GM23338 (cell line): ENCODE data around the gene LATS2. TPM values are rescaled to one million over a fixed set of nuclear protein-coding genes. Genes with fewer than 3 reads are reported as not detected.

Experiments
- ATAC-seq: fragments of 200-7000 bp; cut with Tn5 transposase; 3 replicates; pipeline ENCODE4 v1.9.1; 2020
- DNase-seq: peaks from one replicate; pipeline ENCODE4 v3.0.0-alpha.2; 2015; ENCODE audit warnings: low spot score
- H2AFZ ChIP-seq: fragments of 200-600 bp; sonication (generic); 2 replicates; pipeline ENCODE4 v1.8.0; 2016; ENCODE audit warnings: antibody characterized with exemption, mild to moderate bottlenecking, moderate library complexity
- H3F3A ChIP-seq: fragments of 200-600 bp; sonication (generic); replicated peaks from 2 replicates; pipeline ENCODE4 v1.8.0; 2017; ENCODE audit warnings: antibody characterized with exemption, mixed run types, low read depth
- H3K27ac ChIP-seq: fragments of 200-600 bp; sonication (generic); 2 replicates; pipeline ENCODE4 v1.6.1; 2016; ENCODE audit warnings: low read depth
- H3K27me3 ChIP-seq: fragments of 200-600 bp; sonication (generic); 2 replicates; pipeline ENCODE4 v1.8.0; 2016; ENCODE audit warnings: mild to moderate bottlenecking, mixed run types, moderate library complexity; ENCODE audit not compliant: insufficient read depth
- H3K36me3 ChIP-seq: fragments of 200-600 bp; sonication (generic); 2 replicates; pipeline ENCODE4 v1.8.0; 2016; ENCODE audit warnings: mild to moderate bottlenecking; ENCODE audit not compliant: insufficient read depth
- H3K4me1 ChIP-seq: fragments of 200-600 bp; sonication (generic); 2 replicates; pipeline ENCODE4 v1.8.0; 2016; ENCODE audit warnings: mild to moderate bottlenecking, moderate library complexity; ENCODE audit not compliant: insufficient read depth
- H3K4me2 ChIP-seq: fragments of 200-600 bp; sonication (generic); 2 replicates; pipeline ENCODE4 v1.7.1; 2017; ENCODE audit warnings: mixed run types
- H3K4me3 ChIP-seq: fragments of 200-600 bp; sonication (generic); 2 replicates; pipeline ENCODE4 v1.6.1; 2016; ENCODE audit warnings: mixed run types
- H3K79me2 ChIP-seq: fragments of 200-600 bp; sonication (generic); replicated peaks from 2 replicates; pipeline ENCODE4 v1.8.0; 2017; ENCODE audit warnings: mild to moderate bottlenecking; ENCODE audit not compliant: insufficient read depth
- H3K9me2 ChIP-seq: fragments of 200-600 bp; sonication (generic); 2 replicates; pipeline ENCODE4 v1.8.0; 2017; ENCODE audit not compliant: insufficient read depth
- H4K20me1 ChIP-seq: fragments of 200-600 bp; sonication (generic); replicated peaks from 2 replicates; pipeline ENCODE4 v1.8.0; 2017; ENCODE audit warnings: mild to moderate bottlenecking; ENCODE audit not compliant: insufficient read depth
- H3K27ac Mint-ChIP-seq: 2 replicates; pipeline ENCODE4 v1.8.0; 2020; ENCODE audit warnings: inconsistent platforms, mild to moderate bottlenecking, moderate library complexity, mixed read lengths
- H3K27me3 Mint-ChIP-seq: 3 replicates; pipeline ENCODE4 v1.8.0; 2022; ENCODE audit warnings: low read depth, mild to moderate bottlenecking, moderate library complexity, mixed read lengths, inconsistent platforms; ENCODE audit not compliant: insufficient read depth, poor library complexity
- H3K36me3 Mint-ChIP-seq: 3 replicates; pipeline ENCODE4 v1.8.0; 2021; ENCODE audit warnings: low read depth, mild to moderate bottlenecking, inconsistent platforms, moderate library complexity, mixed read lengths
- H3K4me1 Mint-ChIP-seq: 3 replicates; pipeline ENCODE4 v1.8.0; 2020; ENCODE audit warnings: mild to moderate bottlenecking, inconsistent platforms, mixed read lengths
- H3K4me3 Mint-ChIP-seq: 3 replicates; pipeline ENCODE4 v1.8.0; 2021; ENCODE audit warnings: moderate library complexity, mild to moderate bottlenecking, inconsistent platforms, mixed read lengths
- H3K9me3 Mint-ChIP-seq: 3 replicates; pipeline ENCODE4 v1.8.0; 2020; ENCODE audit warnings: moderate library complexity, mild to moderate bottlenecking, inconsistent platforms, mixed read lengths
- CREB1 ChIP-seq: fragments of 250-450 bp; sonication (Bioruptor Pico); IDR thresholded peaks from 2 replicates; pipeline ENCODE4 v1.5.0; 2020; ENCODE audit warnings: low read depth, mild to moderate bottlenecking, moderate library complexity
- CTCF ChIP-seq, 2 experiments: fragments of 200-600 bp in 1 of 2; sonication (generic) in 1 of 2; conservative IDR thresholded peaks; 2 replicates each; pipeline versions ENCODE4 v1.5.1 to v1.6.1; 2016 to 2017; ENCODE audit warnings: antibody characterized with exemption in 2 of 2, low read depth in 2 of 2, mild to moderate bottlenecking in 2 of 2, moderate library complexity in 1 of 2
- ETS1 ChIP-seq: IDR thresholded peaks from 2 replicates; pipeline ENCODE4 v1.6.1; 2016; ENCODE audit warnings: antibody characterized with exemption
- EZH2phosphoT487 ChIP-seq: fragments of 200-600 bp; sonication (generic); IDR thresholded peaks from one replicate; pipeline ENCODE4 v1.8.1; 2018; ENCODE audit warnings: antibody characterized with exemption; ENCODE audit not compliant: unreplicated experiment
- JUNB ChIP-seq: IDR thresholded peaks from one replicate; pipeline ENCODE4 v1.6.1; 2016; ENCODE audit warnings: antibody characterized with exemption; ENCODE audit not compliant: unreplicated experiment
- NANOG ChIP-seq: IDR thresholded peaks from 2 replicates; pipeline ENCODE4 v1.6.1; 2016; ENCODE audit warnings: antibody characterized with exemption, borderline replicate concordance
- POLR2AphosphoS5 ChIP-seq: IDR thresholded peaks from 2 replicates; pipeline ENCODE4 v1.6.1; 2016; ENCODE audit warnings: antibody characterized with exemption, low read depth
- REST ChIP-seq: IDR thresholded peaks from one replicate; pipeline ENCODE4 v1.6.1; 2018; ENCODE audit warnings: antibody characterized with exemption; ENCODE audit not compliant: unreplicated experiment
- STAT1 ChIP-seq: IDR thresholded peaks from one replicate; pipeline ENCODE4 v1.6.1; 2016; ENCODE audit warnings: antibody characterized with exemption; ENCODE audit not compliant: unreplicated experiment
- ZNF114 ChIP-seq: fragments of 250-450 bp; sonication (Bioruptor Pico); IDR thresholded peaks from 2 replicates; pipeline ENCODE4 v1.5.0; 2020; ENCODE audit warnings: mild to moderate bottlenecking, moderate library complexity
- ZNF331 ChIP-seq: fragments of 250-450 bp; sonication (Bioruptor Pico); IDR thresholded peaks from 2 replicates; pipeline ENCODE4 v1.5.0; 2020; ENCODE audit warnings: low read depth, mild to moderate bottlenecking, moderate library complexity
- polyA plus RNA-seq: library from polyadenylated mRNA; unstranded; fragments of >200 nt; fragmentation: Nextera tagmentation; extraction: Ambion mirVana; gene quantifications from 2 replicates; pipeline ENCODE4 v1.2.1, GENCODE V29; 2016
- total RNA-seq: library from RNA; depleted of rRNA; stranded (reverse); fragments of >200 nt; shearing (Covaris generic); gene quantifications from 2 replicates; pipeline ENCODE4 v1.2.3, GENCODE V29; 2014

LATS2 gene
- total and polyA plus RNA-seq, 2 experiments from 2014 or later: 10.5 to 25.4 TPM

GRCh38 chr13:20972731-20973130 lies 88.7 kb downstream of the LATS2 start:
- peaks cover 2% of the 10 kb centered on the region for H3K27me3 Mint-ChIP-seq
- DNase-seq: no peak
- peaks cover 52% of the 10 kb centered on the region for H3K36me3 Mint-ChIP-seq
- H3K9me3 Mint-ChIP-seq: peaks cover 16% of the 10 kb centered on the region; the same call in 2 of the 3 replicates
- ATAC-seq: no peak
- no peak for TF ChIP-seq CTCF (conservative IDR thresholded peaks at IDR 0.05; ENCODE audit: low read depth in 2 of 2)
- no peak for TF ChIP-seq ZNF331 (CRISPR knock-in tag)
- TF ChIP-seq STAT1: no peak
- TF ChIP-seq ZNF114: no peak
- Histone ChIP-seq H3K9me2 (no peaks in the 10 kb centered on the region), H3K27me3 (no peaks in the 10 kb centered on the region), H3K4me2 (no peak overlapping the region), H3K4me1 (no peaks in the 10 kb centered on the region), H3K36me3 (peaks cover 12% of the 10 kb centered on the region), H2AFZ (no peak overlapping the region), H4K20me1 (peaks cover 7% of the 10 kb centered on the region), H3K79me2 (no peaks in the 10 kb centered on the region), H3F3A (peaks cover 2% of the 10 kb centered on the region; the same call in 1 of the 2 replicates), H3K27ac (no peak overlapping the region), H3K4me3 (no peak overlapping the region)
- H3K4me3 Mint-ChIP-seq: no peak overlapping the region
- no peaks in the 10 kb centered on the region for H3K4me1 Mint-ChIP-seq
- no peak overlapping the region for H3K27ac Mint-ChIP-seq

- H4K20me1 ChIP-seq: peaks cover 3% of the 10 kb centered on the region; the same call in 1 of the 2 replicates
- TF ChIP-seq ETS1: no peak
- TF ChIP-seq EZH2phosphoT487: no peak
- TF ChIP-seq JUNB: no peak
- TF ChIP-seq NANOG: no peak
- no peak for TF ChIP-seq STAT1
- no peak for TF ChIP-seq CTCF (conservative IDR thresholded peaks at IDR 0.05; ENCODE audit: low read depth in 2 of 2)
- TF ChIP-seq CREB1 (CRISPR knock-in tag): no peak
- no peak for TF ChIP-seq REST
- TF ChIP-seq POLR2AphosphoS5: no peak
- TF ChIP-seq ZNF114: no peak
- TF ChIP-seq ZNF331 (CRISPR knock-in tag): no peak
Observed at GRCh38 chr13:20969182-20969581, 92.2 kb downstream of the LATS2 start.

More at GRCh38 chr13:20969182-20969581, 92.2 kb downstream of the LATS2 start:
- H3K79me2 ChIP-seq: no peaks in the 10 kb centered on the region
- no peaks in the 10 kb centered on the region for H3K9me2 ChIP-seq
- no peak overlapping the region for H2AFZ ChIP-seq
- no peaks in the 10 kb centered on the region for H3K27me3 ChIP-seq
- H3F3A ChIP-seq: no peaks in the 10 kb centered on the region; the same call in 1 of the 2 replicates
- peaks cover 25% of the 10 kb centered on the region for H3K36me3 Mint-ChIP-seq
- DNase-seq (no peak), ATAC-seq (no peak)
- no peak overlapping the region for H3K27ac Mint-ChIP-seq
- H3K4me2 ChIP-seq: no peak overlapping the region
- H3K4me3 Mint-ChIP-seq: no peak overlapping the region
- H3K9me3 Mint-ChIP-seq: peaks cover 18% of the 10 kb centered on the region; the same call in 2 of the 3 replicates
- no peaks in the 10 kb centered on the region; the same call in 2 of the 3 replicates for H3K4me1 Mint-ChIP-seq
- peaks cover 3% of the 10 kb centered on the region; the same call in 1 of the 2 replicates for H3K36me3 ChIP-seq
- no peak overlapping the region for H3K4me3 ChIP-seq
- H3K27ac ChIP-seq: no peak overlapping the region
- H3K4me1 ChIP-seq: no peaks in the 10 kb centered on the region
- peaks cover 2% of the 10 kb centered on the region for H3K27me3 Mint-ChIP-seq
